Body of pancreas (tissue), 4 donors: ENCODE results near the gene ADCY7.

Experiments
- CTCF ChIP-seq, 7 experiments: fragments of 450-650 bp in 4 of 7; fragments of 200-600 bp in 3 of 7; sonication (generic) in 3 of 7; IDR thresholded peaks; one replicate each; pipeline ENCODE4 v1.5.1; 2016 to 2019; ENCODE audit warnings: antibody characterized with exemption in 7 of 7
- POLR2A ChIP-seq, 3 donors: fragments of 450-650 bp; IDR thresholded peaks; one replicate each; pipeline ENCODE4 v1.6.1; 2016; ENCODE audit warnings: antibody characterized with exemption in 3 of 3, mild to moderate bottlenecking in 2 of 3

DNA sequence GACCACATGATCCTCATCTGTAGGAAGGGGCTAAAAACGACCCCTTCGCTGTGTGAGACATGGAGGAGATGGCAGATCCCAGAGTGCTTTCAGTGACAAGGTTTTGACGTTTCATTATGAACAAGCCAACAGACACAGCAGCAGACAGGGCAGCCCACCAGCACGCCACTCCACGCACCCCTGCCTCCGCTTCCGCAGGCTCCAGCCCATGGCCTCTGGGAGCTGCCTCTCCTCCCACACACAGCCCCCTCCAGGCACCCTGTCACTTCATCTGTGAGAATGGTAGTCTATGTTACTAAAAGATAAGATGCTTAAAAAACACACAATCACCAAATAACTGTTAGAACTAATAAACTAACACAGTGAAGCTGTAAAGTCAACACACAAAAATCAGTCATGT lies 12.3 kb upstream of the ADCY7 start:
- no peak for TF ChIP-seq CTCF (IDR thresholded peaks at IDR 0.05)
- no peak for TF ChIP-seq POLR2A (IDR thresholded peaks at IDR 0.05)
